IPS-15b (cell line): ENCODE results near the gene SLC20A1.

ENCODE experiments used
- H3K27me3 ChIP-seq: one replicate; pipeline ENCODE4 v1.6.1; 2013; ENCODE audit warnings: low read length; ENCODE audit not compliant: control insufficient read depth, insufficient read depth
- H3K36me3 ChIP-seq: one replicate; pipeline ENCODE4 v1.6.1; 2013; ENCODE audit warnings: low read length; ENCODE audit not compliant: control insufficient read depth, insufficient read depth
- H3K4me1 ChIP-seq: one replicate; pipeline ENCODE4 v1.6.1; 2013; ENCODE audit warnings: mild to moderate bottlenecking, low read length; ENCODE audit not compliant: control insufficient read depth, insufficient read depth
- H3K4me3 ChIP-seq: one replicate; pipeline ENCODE4 v1.5.1; 2013; ENCODE audit warnings: low read depth, low read length
- H3K9ac ChIP-seq: one replicate; pipeline ENCODE4 v1.6.1; 2013; ENCODE audit warnings: low read depth, mild to moderate bottlenecking, low read length
- H3K9me3 ChIP-seq: one replicate; pipeline ENCODE4 v1.6.1; 2013; ENCODE audit warnings: mild to moderate bottlenecking, low read length; ENCODE audit not compliant: control insufficient read depth, insufficient read depth

SLC20A1 gene

GRCh38 chr2:112627060-112628040, 18.4 kb upstream of the SLC20A1 start:
- Histone ChIP-seq H3K4me3 (no peak overlapping the region), H3K36me3 (no peaks in the 10 kb centered on the region), H3K4me1 (peaks cover 13% of the 10 kb centered on the region), H3K27me3 (no peaks in the 10 kb centered on the region), H3K9me3 (no peaks in the 10 kb centered on the region), H3K9ac (no peak overlapping the region)

- H3K4me1 ChIP-seq = peaks cover 13% of the 10 kb centered on the region
- H3K27me3 ChIP-seq = no peaks in the 10 kb centered on the region
- no peaks in the 10 kb centered on the region for H3K9me3 ChIP-seq
- no peak overlapping the region for H3K9ac ChIP-seq
- no peaks in the 10 kb centered on the region for H3K36me3 ChIP-seq
- H3K4me3 ChIP-seq = no peak overlapping the region
These were observed 16.5 kb upstream of the SLC20A1 start for GRCh38 chr2:112629224-112629623.

- no peaks in the 10 kb centered on the region for H3K27me3 ChIP-seq
- no peak overlapping the region for H3K4me3 ChIP-seq
- no peaks in the 10 kb centered on the region for H3K9me3 ChIP-seq
- H3K9ac ChIP-seq = no peak overlapping the region
- peaks cover 13% of the 10 kb centered on the region for H3K4me1 ChIP-seq
- no peaks in the 10 kb centered on the region for H3K36me3 ChIP-seq
These were observed 15.9 kb upstream of the SLC20A1 start for GRCh38 chr2:112629823-112630222.

- Histone ChIP-seq H3K9ac (no peak overlapping the region), H3K4me1 (peaks cover 13% of the 10 kb centered on the region), H3K27me3 (no peaks in the 10 kb centered on the region), H3K4me3 (no peak overlapping the region), H3K36me3 (no peaks in the 10 kb centered on the region), H3K9me3 (no peaks in the 10 kb centered on the region)
These were observed 15.5 kb upstream of the SLC20A1 start for GRCh38 chr2:112630268-112630667.

- Histone ChIP-seq H3K27me3 (peaks cover 3% of the 10 kb centered on the region), H3K36me3 (no peaks in the 10 kb centered on the region), H3K4me3 (no peak overlapping the region), H3K9ac (no peak overlapping the region), H3K4me1 (peaks cover 13% of the 10 kb centered on the region), H3K9me3 (no peaks in the 10 kb centered on the region)
These were observed 12.0 kb upstream of the SLC20A1 start for GRCh38 chr2:112633708-112634107.

GRCh38 chr2:112634153-112634873, 11.4 kb upstream of the SLC20A1 start:
- Histone ChIP-seq H3K4me1 (peaks cover 13% of the 10 kb centered on the region), H3K27me3 (peaks cover 3% of the 10 kb centered on the region), H3K4me3 (no peak overlapping the region), H3K9me3 (no peaks in the 10 kb centered on the region), H3K9ac (no peak overlapping the region), H3K36me3 (no peaks in the 10 kb centered on the region)

GRCh38 chr2:112634874-112635157, 10.9 kb upstream of the SLC20A1 start:
- no peak overlapping the region for H3K4me3 ChIP-seq
- H3K9me3 ChIP-seq = no peaks in the 10 kb centered on the region

GRCh38 chr2:112636605-112637288, 9.0 kb upstream of the SLC20A1 start:
- Histone ChIP-seq H3K9ac (no peak overlapping the region), H3K4me1 (peaks cover 5% of the 10 kb centered on the region), H3K36me3 (no peaks in the 10 kb centered on the region), H3K9me3 (no peaks in the 10 kb centered on the region), H3K4me3 (no peak overlapping the region), H3K27me3 (peaks cover 3% of the 10 kb centered on the region)

More at GRCh38 chr2:112634874-112635157, 10.9 kb upstream of the SLC20A1 start:
- Histone ChIP-seq H3K4me1 (peaks cover 13% of the 10 kb centered on the region), H3K36me3 (no peaks in the 10 kb centered on the region), H3K9ac (no peak overlapping the region), H3K27me3 (peaks cover 3% of the 10 kb centered on the region)

GRCh38 chr2:112637289-112637660, 8.5 kb upstream of the SLC20A1 start:
- H3K36me3 ChIP-seq = no peaks in the 10 kb centered on the region
- H3K4me3 ChIP-seq = no peak overlapping the region
- H3K27me3 ChIP-seq = peaks cover 3% of the 10 kb centered on the region
- H3K9me3 ChIP-seq = no peaks in the 10 kb centered on the region
- peaks cover 4% of the 10 kb centered on the region for H3K4me1 ChIP-seq
- no peak overlapping the region for H3K9ac ChIP-seq

- Histone ChIP-seq H3K4me3 (no peak overlapping the region), H3K36me3 (no peaks in the 10 kb centered on the region), H3K27me3 (peaks cover 10% of the 10 kb centered on the region), H3K9ac (no peak overlapping the region), H3K9me3 (no peaks in the 10 kb centered on the region), H3K4me1 (peaks cover 10% of the 10 kb centered on the region)
These were observed 5.8 kb upstream of the SLC20A1 start for GRCh38 chr2:112639936-112640335.

- Histone ChIP-seq H3K9me3 (no peaks in the 10 kb centered on the region), H3K36me3 (no peaks in the 10 kb centered on the region), H3K4me1 (peaks cover 10% of the 10 kb centered on the region), H3K9ac (no peak overlapping the region), H3K27me3 (peaks cover 10% of the 10 kb centered on the region), H3K4me3 (no peak overlapping the region)
These were observed 5.3 kb upstream of the SLC20A1 start for GRCh38 chr2:112640467-112640799.
